Neural cell (in vitro differentiated cells): ENCODE results near the gene SERPINH1. TPM values are rescaled to one million over a fixed set of nuclear protein-coding genes. Genes with fewer than 3 reads are reported as not detected.

Experiments used
- H2AFZ ChIP-seq: fragments of 200-600, 300-800 bp; sonication (generic), shearing (Covaris generic); 2 replicates; pipeline ENCODE4 v1.6.0; 2014; ENCODE audit warnings: low read depth, mild to moderate bottlenecking, antibody characterized with exemption, low read length, moderate library complexity
- H3F3A ChIP-seq: fragments of 200-600 bp; shearing (Covaris generic); 2 replicates; pipeline ENCODE4 v1.6.1; 2016; ENCODE audit warnings: mild to moderate bottlenecking, moderate library complexity, mixed read lengths, antibody characterized with exemption, low read length; ENCODE audit not compliant: insufficient read depth, poor library complexity, severe bottlenecking
- H3K27ac ChIP-seq: fragments of 200-600, 300-800 bp; sonication (generic), shearing (Covaris generic); 2 replicates; pipeline ENCODE4 v1.5.1; 2014; ENCODE audit warnings: mild to moderate bottlenecking, low read length, moderate library complexity
- H3K27me3 ChIP-seq: fragments of 300-800, 200-600 bp; sonication (generic), shearing (Covaris generic); 2 replicates; pipeline ENCODE4 v1.6.0; 2014; ENCODE audit warnings: mild to moderate bottlenecking, low read depth, low read length, moderate library complexity; ENCODE audit not compliant: insufficient read depth
- H3K36me3 ChIP-seq: fragments of 300-800, 200-600 bp; sonication (generic), shearing (Covaris generic); 2 replicates; pipeline ENCODE4 v1.5.1; 2014; ENCODE audit warnings: mild to moderate bottlenecking, antibody characterized with exemption, low read length, moderate library complexity; ENCODE audit not compliant: insufficient read depth
- H3K4me2 ChIP-seq: fragments of 300-800, 200-600 bp; sonication (generic), shearing (Covaris generic); 2 replicates; pipeline ENCODE4 v1.6.0; 2014; ENCODE audit warnings: mild to moderate bottlenecking, low read length
- H3K4me3 ChIP-seq: fragments of 300-800, 200-600 bp; sonication (generic), shearing (Covaris generic); 2 replicates; pipeline ENCODE4 v1.5.1; 2014; ENCODE audit warnings: mild to moderate bottlenecking, low read length, moderate library complexity
- H3K79me2 ChIP-seq: fragments of 200-600 bp; shearing (Covaris generic); replicated peaks from 2 replicates; pipeline ENCODE4 v1.6.0; 2014; ENCODE audit warnings: mild to moderate bottlenecking, low read length, moderate library complexity; ENCODE audit not compliant: insufficient read depth
- H3K9ac ChIP-seq: fragments of 300-800, 200-600 bp; sonication (generic), shearing (Covaris generic); 2 replicates; pipeline ENCODE4 v1.6.1; 2016; ENCODE audit warnings: mild to moderate bottlenecking, low read length, mixed read lengths
- H3K9me2 ChIP-seq: fragments of 200-600 bp; shearing (Covaris generic); 2 replicates; pipeline ENCODE4 v1.6.1; 2016; ENCODE audit warnings: mild to moderate bottlenecking, low read length, mixed read lengths; ENCODE audit not compliant: insufficient read depth
- H3K9me3 ChIP-seq: fragments of 200-600, 300-800 bp; sonication (generic), shearing (Covaris generic); 2 replicates; pipeline ENCODE4 v1.6.1; 2016; ENCODE audit warnings: mild to moderate bottlenecking, mixed run types, low read length, moderate library complexity, mixed read lengths
- H4K20me1 ChIP-seq: fragments of 200-600 bp; shearing (Covaris generic); 2 replicates; pipeline ENCODE4 v1.6.1; 2016; ENCODE audit warnings: mild to moderate bottlenecking, mixed run types; ENCODE audit not compliant: insufficient read depth
- CTCF ChIP-seq: fragments of 450-650 bp; IDR thresholded peaks from 2 replicates; pipeline ENCODE4 v1.5.1; 2014; ENCODE audit warnings: antibody characterized with exemption, mild to moderate bottlenecking, moderate library complexity; ENCODE audit not compliant: poor library complexity, severe bottlenecking
- EP300 ChIP-seq: fragments of 450-650 bp; conservative IDR thresholded peaks from 2 replicates; pipeline ENCODE4 v1.6.1; 2014; ENCODE audit warnings: antibody characterized with exemption, mild to moderate bottlenecking, moderate library complexity; ENCODE audit not compliant: poor library complexity, severe bottlenecking
- EZH2 ChIP-seq: fragments of 200-600, 300-800 bp; shearing (Covaris generic), sonication (generic); IDR thresholded peaks from 2 replicates; pipeline ENCODE4 v1.6.1; 2014; ENCODE audit warnings: antibody characterized with exemption, low read length, borderline replicate concordance, mild to moderate bottlenecking; ENCODE audit not compliant: insufficient read depth, poor library complexity, severe bottlenecking
- MXI1 ChIP-seq: fragments of 450-650 bp; conservative IDR thresholded peaks from 2 replicates; pipeline ENCODE4 v1.6.1; 2014; ENCODE audit warnings: antibody characterized with exemption, mild to moderate bottlenecking; ENCODE audit not compliant: poor library complexity, severe bottlenecking
- POLR2AphosphoS5 ChIP-seq: IDR thresholded peaks from 2 replicates; pipeline ENCODE4 v1.6.1; 2012
- RAD21 ChIP-seq: fragments of 450-650 bp; conservative IDR thresholded peaks from 2 replicates; pipeline ENCODE4 v1.6.1; 2014; ENCODE audit warnings: antibody characterized with exemption, mild to moderate bottlenecking, moderate library complexity
- REST ChIP-seq: IDR thresholded peaks from 2 replicates; pipeline ENCODE4 v1.6.1; 2012; ENCODE audit warnings: borderline replicate concordance
- SMC3 ChIP-seq: fragments of 450-650 bp; conservative IDR thresholded peaks from 2 replicates; pipeline ENCODE4 v1.6.1; 2014; ENCODE audit warnings: antibody characterized with exemption, mild to moderate bottlenecking, moderate library complexity; ENCODE audit not compliant: poor library complexity
- TAF1 ChIP-seq: IDR thresholded peaks from 2 replicates; pipeline ENCODE4 v1.6.1; 2012; ENCODE audit warnings: low read depth
- polyA plus RNA-seq: library from polyadenylated mRNA; depleted of rRNA; stranded (reverse); fragments of >200 nt; gene quantifications from 2 replicates; pipeline ENCODE4 v1.2.3, GENCODE V29; 2014

The SERPINH1 gene
- polyA plus RNA-seq, 1 donor from 2014 or later: 16.1 TPM

DNA sequence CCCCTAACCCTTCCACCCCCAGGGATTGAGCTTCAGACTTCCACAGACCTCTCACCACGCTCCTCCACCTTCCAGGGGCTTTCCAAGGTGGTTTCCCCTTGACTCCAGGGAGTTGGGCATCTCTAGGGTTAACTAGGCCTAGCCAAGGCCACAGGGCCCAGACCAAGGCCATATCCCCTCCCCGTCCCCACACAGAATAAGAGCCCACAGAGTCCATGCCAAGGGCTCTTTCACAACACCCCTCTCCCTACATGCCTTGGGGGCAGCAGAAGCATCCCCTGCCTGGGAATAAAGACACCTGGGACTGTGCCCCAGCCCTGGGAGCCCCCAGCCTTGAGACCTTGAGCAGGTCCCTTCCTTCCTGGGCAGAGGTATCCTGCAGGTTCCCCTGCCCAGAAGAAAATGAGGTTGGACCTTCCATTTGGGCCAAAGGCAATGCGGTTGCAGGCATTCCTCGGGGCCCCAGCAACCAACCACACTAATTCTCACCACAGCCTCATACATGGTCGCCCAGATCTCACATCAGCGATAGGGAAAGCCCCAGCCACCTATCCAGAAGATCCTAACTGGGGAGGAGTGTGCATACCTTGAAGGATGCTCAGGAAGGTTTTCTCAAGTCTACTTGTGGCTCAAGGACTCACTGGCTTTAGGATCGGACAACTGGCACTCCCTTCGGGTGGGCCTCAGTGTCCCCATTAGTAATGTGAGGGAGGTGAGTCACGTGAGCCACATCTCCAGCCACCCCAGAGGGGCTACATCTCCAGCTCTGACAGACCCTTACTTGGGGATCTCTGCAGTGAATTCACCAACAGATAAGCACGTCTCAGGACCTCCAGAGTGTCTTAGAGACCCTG lies 38.0 kb upstream of the SERPINH1 start:
- TF ChIP-seq TAF1 (no peak), MXI1 (no peak), SMC3 (no peak), REST (no peak), POLR2AphosphoS5 (no peak), RAD21 (no peak), CTCF (no peak), EP300 (no peak), EZH2 (no peak)
- Histone ChIP-seq H3K9me3 (no peaks in the 10 kb centered on the region), H3K79me2 (peaks cover 18% of the 10 kb centered on the region), H3F3A (no peaks in the 10 kb centered on the region), H3K36me3 (no peaks in the 10 kb centered on the region), H3K27me3 (no peaks in the 10 kb centered on the region), H4K20me1 (no peaks in the 10 kb centered on the region), H3K4me3 (peak overlapping the region; percentile 100), H3K27ac (peak overlapping the region; percentile 75), H3K9ac (peak overlapping the region; percentile 91), H3K9me2 (no peaks in the 10 kb centered on the region), H3K4me2 (peak overlapping the region; percentile 96), H2AFZ (no peak overlapping the region)

GRCh38 chr11:75524665-75525432 lies 37.2 kb upstream of the SERPINH1 start:
- no peaks in the 10 kb centered on the region for H3K9me2 ChIP-seq
- peak overlapping the region; percentile 75 for H3K27ac ChIP-seq
- peak overlapping the region; percentile 91 for H3K9ac ChIP-seq
- H3K27me3 ChIP-seq: no peaks in the 10 kb centered on the region
- no peaks in the 10 kb centered on the region for H4K20me1 ChIP-seq
- H3K4me2 ChIP-seq: peak overlapping the region; percentile 96
- TF ChIP-seq CTCF (no peak), SMC3 (no peak)
- H3K9me3 ChIP-seq: no peaks in the 10 kb centered on the region
- peak overlapping the region; percentile 100 for H3K4me3 ChIP-seq
- H3F3A ChIP-seq: no peaks in the 10 kb centered on the region
- peak overlapping the region; percentile 60 for H2AFZ ChIP-seq
- peaks cover 18% of the 10 kb centered on the region for H3K79me2 ChIP-seq
- no peaks in the 10 kb centered on the region for H3K36me3 ChIP-seq
